PC-3 (cell line): ENCODE results near the gene SEMA3B.

ENCODE experiments used
- CTCF ChIP-seq: fragments of 300-600 bp; sonication (generic); conservative IDR thresholded peaks from 2 replicates; pipeline ENCODE4 v1.5.1; 2017; ENCODE audit warnings: antibody characterized with exemption, low read depth, mild to moderate bottlenecking, low read length
- EZH2 ChIP-seq: fragments of 300-600 bp; sonication (generic); IDR thresholded peaks from one replicate; pipeline ENCODE4 v1.6.1; 2017; ENCODE audit warnings: antibody characterized with exemption, mild to moderate bottlenecking, low read length; ENCODE audit not compliant: unreplicated experiment
- EZH2phosphoT487 ChIP-seq: fragments of 300-600 bp; sonication (generic); IDR thresholded peaks from 2 replicates; pipeline ENCODE4 v1.6.1; 2018; ENCODE audit warnings: mild to moderate bottlenecking, antibody characterized with exemption, low read length, borderline replicate concordance

GRCh38 chr3:50224639-50225038 lies 44.3 kb upstream of the SEMA3B start:
- TF ChIP-seq CTCF (no peak), EZH2phosphoT487 (no peak), EZH2 (no peak)
